ENCODE measurements around the gene SCO2. TPM values are rescaled to one million over a fixed set of nuclear protein-coding genes. Genes with fewer than 3 reads are reported as not detected.
"Not testable (repeated sequence)": the region's sequence is repeated elsewhere in the genome, so short reads cannot be mapped to it uniquely, and the experiment has no call there.

Gene SCO2
- polyA plus RNA-seq, 3 donors: 39.5 to 101 (median 69.6) TPM

- Histone ChIP-seq H2AFZ (ENCODE audit: insufficient read depth, low read depth, low read length, poor library complexity, severe bottlenecking) (no peak overlapping the region), H3K27ac (ENCODE audit: low read depth in 1 of 2, low read length in 2 of 2) (peak overlapping the region in 1 of 2 donors; percentile 100), H3K36me3 (replicated peaks in 1 of 2; ENCODE audit: control insufficient read depth in 1 of 2, insufficient read depth in 2 of 2, low read length in 2 of 2) (no peaks in the 10 kb centered on the region), H3K4me1 (ENCODE audit: control insufficient read depth in 1 of 2, insufficient read depth in 2 of 2, low read length in 2 of 2) (peaks cover 89% of the 10 kb centered on the region in 2 donors), H3K27me3 (ENCODE audit: control insufficient read depth in 2 of 2, insufficient read depth in 2 of 2, low read length in 2 of 2) (no peaks in the 10 kb centered on the region), H4K20me1 (ENCODE audit: insufficient read depth, low read length) (no peaks in the 10 kb centered on the region), H3K9ac (ENCODE audit: insufficient read depth, low read length, poor library complexity, severe bottlenecking) (no peak overlapping the region), H3K4me3 (replicated peaks in 1 of 3; ENCODE audit: low read depth in 2 of 3, low read length in 3 of 3) (no peak overlapping the region), H3K4me2 (replicated peaks; ENCODE audit: extremely low read depth, low read length, poor library complexity, severe bottlenecking) (no peak overlapping the region), H3K9me3 (replicated peaks in 1 of 2; ENCODE audit: control insufficient read depth in 1 of 2, insufficient read depth in 1 of 2, low read length in 2 of 2) (no peaks in the 10 kb centered on the region), H3K79me2 (ENCODE audit: insufficient read depth, low read length) (peaks cover 46% of the 10 kb centered on the region)
- Mint-ChIP-seq H3K4me1 (peaks cover 73% of the 10 kb centered on the region), H3K4me3 (no peak overlapping the region), H3K27ac (peak overlapping the region in 5 of 7 donors; percentile 15 to 100 (median 88)), H3K27me3 (ENCODE audit: low read depth in 3 of 3) (peaks cover 0 to 1% (median 0%) of the 10 kb centered on the region in 3 donors), H3K36me3 (peaks cover 5 to 7% of the 10 kb centered on the region in 2 donors), H3K9me3 (no peaks in the 10 kb centered on the region)
- no peak for DNase-seq
- intact Hi-C loops (cut with micrococcal nuclease): loop anchor here in 1 of 2 donors (10.0 kb wide), 1 partner anchor 601 kb away; no protein-coding TSS in a partner anchor
- TF ChIP-seq CTCF (IDR thresholded peaks at IDR 0.05): no peak
- 71% methylated on average over 1 of the region's 3 CpGs for WGBS (ENCODE audit: insufficient coverage)
Observed at GRCh38 chr22:50536226-50536625, 10.8 kb upstream of the SCO2 start.

- Histone ChIP-seq H3K4me1 (ENCODE audit: control insufficient read depth in 1 of 2, insufficient read depth in 2 of 2, low read length in 2 of 2) (peaks cover 83 to 85% of the 10 kb centered on the region in 2 donors), H4K20me1 (ENCODE audit: insufficient read depth, low read length) (no peaks in the 10 kb centered on the region), H3K4me3 (replicated peaks in 1 of 3; ENCODE audit: low read depth in 2 of 3, low read length in 3 of 3) (peak overlapping the region in 1 of 3 experiments; percentile 41), H2AFZ (ENCODE audit: insufficient read depth, low read depth, low read length, poor library complexity, severe bottlenecking) (no peak overlapping the region), H3K9me3 (replicated peaks in 1 of 2; ENCODE audit: control insufficient read depth in 1 of 2, insufficient read depth in 1 of 2, low read length in 2 of 2) (no peaks in the 10 kb centered on the region), H3K9ac (ENCODE audit: insufficient read depth, low read length, poor library complexity, severe bottlenecking) (peak overlapping the region; percentile 55), H3K79me2 (ENCODE audit: insufficient read depth, low read length) (peaks cover 57% of the 10 kb centered on the region), H3K27me3 (ENCODE audit: control insufficient read depth in 2 of 2, insufficient read depth in 2 of 2, low read length in 2 of 2) (no peaks in the 10 kb centered on the region), H3K4me2 (replicated peaks; ENCODE audit: extremely low read depth, low read length, poor library complexity, severe bottlenecking) (peak overlapping the region; percentile 47), H3K27ac (ENCODE audit: low read depth in 1 of 2, low read length in 2 of 2) (peak overlapping the region; percentile 100), H3K36me3 (replicated peaks in 1 of 2; ENCODE audit: control insufficient read depth in 1 of 2, insufficient read depth in 2 of 2, low read length in 2 of 2) (no peaks in the 10 kb centered on the region)
- TF ChIP-seq CTCF (IDR thresholded peaks at IDR 0.05): no peak
- intact Hi-C loops (cut with micrococcal nuclease): loop anchor here in 1 of 2 donors (10.0 kb wide), 1 partner anchor 600 kb away; no protein-coding TSS in a partner anchor
- H3K27ac Mint-ChIP-seq: peak overlapping the region; percentile 99 to 100 (median 99)
- peak overlapping the region in 1 of 2 donors; percentile 59 for H3K4me3 Mint-ChIP-seq
- no peak for DNase-seq
- no peaks in the 10 kb centered on the region for H3K27me3 Mint-ChIP-seq (ENCODE audit: low read depth in 3 of 3)
- H3K4me1 Mint-ChIP-seq: peaks cover 63% of the 10 kb centered on the region
- no peaks in the 10 kb centered on the region for H3K9me3 Mint-ChIP-seq
- no CpG with 5 or more reads among the region's 8 CpGs for WGBS (ENCODE audit: insufficient coverage)
- peaks cover 5 to 7% of the 10 kb centered on the region in 2 donors for H3K36me3 Mint-ChIP-seq
Observed at GRCh38 chr22:50535113-50535512, 9.7 kb upstream of the SCO2 start.

- peaks cover 6 to 10% of the 10 kb centered on the region in 2 donors for H3K36me3 Mint-ChIP-seq
- H3K4me1 Mint-ChIP-seq: peaks cover 55% of the 10 kb centered on the region
- not testable (repeated sequence) for H3K9me3 Mint-ChIP-seq; H3K27me3 ChIP-seq (ENCODE audit: control insufficient read depth in 2 of 2, insufficient read depth in 2 of 2, low read length in 2 of 2); H3K27me3 Mint-ChIP-seq (ENCODE audit: low read depth in 3 of 3); H4K20me1 ChIP-seq (ENCODE audit: insufficient read depth, low read length); H3K9me3 ChIP-seq (replicated peaks in 1 of 2; ENCODE audit: control insufficient read depth in 1 of 2, insufficient read depth in 1 of 2, low read length in 2 of 2); H3K36me3 ChIP-seq (replicated peaks in 1 of 2; ENCODE audit: control insufficient read depth in 1 of 2, insufficient read depth in 2 of 2, low read length in 2 of 2); H2AFZ ChIP-seq (ENCODE audit: insufficient read depth, low read depth, low read length, poor library complexity, severe bottlenecking)
- H3K27ac ChIP-seq (ENCODE audit: low read depth in 1 of 2, low read length in 2 of 2): peak overlapping the region; percentile 100
- peak overlapping the region; percentile 95 for H3K4me2 ChIP-seq (replicated peaks; ENCODE audit: extremely low read depth, low read length, poor library complexity, severe bottlenecking)
- peak overlapping the region; percentile 99 to 100 (median 99) for H3K27ac Mint-ChIP-seq
- intact Hi-C loops (cut with micrococcal nuclease): loop anchor here in 1 of 2 donors (5.0 to 10.0 kb wide), 3 partner anchors 232 to 599 kb away; partner anchors contain the start of gene TRABD
- peaks cover 76 to 87% of the 10 kb centered on the region in 2 donors for H3K4me1 ChIP-seq (ENCODE audit: control insufficient read depth in 1 of 2, insufficient read depth in 2 of 2, low read length in 2 of 2)
- WGBS (ENCODE audit: insufficient coverage): 24% methylated on average over 6 of the region's 21 CpGs
- H3K79me2 ChIP-seq (ENCODE audit: insufficient read depth, low read length): peaks cover 67% of the 10 kb centered on the region
- H3K9ac ChIP-seq (ENCODE audit: insufficient read depth, low read length, poor library complexity, severe bottlenecking): peak overlapping the region; percentile 55
- peak overlapping the region in 1 of 3 experiments; percentile 99 for H3K4me3 ChIP-seq (replicated peaks in 1 of 3; ENCODE audit: low read depth in 2 of 3, low read length in 3 of 3)
- peak; percentile 64 to 71 (median 68) for DNase-seq
- H3K4me3 Mint-ChIP-seq: peak overlapping the region; percentile 81 to 90
Observed at GRCh38 chr22:50533856-50534711, 8.7 kb upstream of the SCO2 start.
